GM21529 (cell line): ENCODE results near the gene USP7.
A peak's percentile ranks its signal among the peaks of the same experiment; 100 is the strongest.

Experiments
- ATAC-seq: cut with Tn5 transposase; IDR thresholded peaks from one replicate; pipeline ENCODE4 v1.9.1; 2021; ENCODE audit not compliant: unreplicated experiment

The USP7 gene

GRCh38 chr16:8904018-8904430 lies 59.7 kb downstream of the USP7 start:
- ATAC-seq, result no peak

DNA sequence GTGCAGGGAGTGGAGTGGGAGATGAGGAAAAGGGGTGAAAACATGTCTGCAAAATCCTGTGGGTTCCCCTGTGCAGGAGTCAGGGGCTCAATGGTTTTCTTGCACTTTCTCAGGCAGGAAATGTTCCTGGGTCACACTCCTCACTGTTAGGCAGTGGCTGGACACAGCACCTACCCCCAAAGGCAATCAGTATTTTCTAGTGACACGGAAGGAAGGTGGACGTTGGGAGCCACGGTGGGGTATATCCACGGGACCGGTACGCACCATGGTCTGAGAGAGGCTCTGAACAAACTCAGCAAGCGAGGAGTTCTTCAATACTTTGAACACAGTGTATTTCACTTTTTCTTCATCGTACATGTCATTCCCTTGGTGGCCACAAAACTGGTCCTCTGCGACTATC lies 60.7 kb downstream of the USP7 start:
- ATAC-seq, result no peak

- no peak for ATAC-seq
These were observed 62.3 kb downstream of the USP7 start for GRCh38 chr16:8901320-8901861.

DNA sequence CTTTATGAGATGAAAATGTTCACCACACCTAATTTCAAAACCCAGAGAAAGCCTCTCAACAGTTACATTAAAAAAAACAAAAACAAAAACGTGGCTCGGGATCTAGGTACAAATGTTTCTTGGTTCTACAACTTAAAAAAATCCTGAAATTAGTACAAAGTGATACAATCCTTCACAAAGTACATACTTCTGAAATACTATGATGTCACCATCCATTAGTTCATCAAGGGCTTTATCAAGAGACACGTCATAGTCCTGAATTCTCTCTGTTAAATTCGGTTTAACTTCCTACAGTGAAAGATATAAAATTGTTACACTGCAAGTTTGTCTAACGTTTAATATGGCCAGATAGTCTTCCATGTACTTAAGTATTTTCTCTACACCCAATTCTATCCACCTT lies 63.4 kb downstream of the USP7 start:
- ATAC-seq, result no peak

DNA sequence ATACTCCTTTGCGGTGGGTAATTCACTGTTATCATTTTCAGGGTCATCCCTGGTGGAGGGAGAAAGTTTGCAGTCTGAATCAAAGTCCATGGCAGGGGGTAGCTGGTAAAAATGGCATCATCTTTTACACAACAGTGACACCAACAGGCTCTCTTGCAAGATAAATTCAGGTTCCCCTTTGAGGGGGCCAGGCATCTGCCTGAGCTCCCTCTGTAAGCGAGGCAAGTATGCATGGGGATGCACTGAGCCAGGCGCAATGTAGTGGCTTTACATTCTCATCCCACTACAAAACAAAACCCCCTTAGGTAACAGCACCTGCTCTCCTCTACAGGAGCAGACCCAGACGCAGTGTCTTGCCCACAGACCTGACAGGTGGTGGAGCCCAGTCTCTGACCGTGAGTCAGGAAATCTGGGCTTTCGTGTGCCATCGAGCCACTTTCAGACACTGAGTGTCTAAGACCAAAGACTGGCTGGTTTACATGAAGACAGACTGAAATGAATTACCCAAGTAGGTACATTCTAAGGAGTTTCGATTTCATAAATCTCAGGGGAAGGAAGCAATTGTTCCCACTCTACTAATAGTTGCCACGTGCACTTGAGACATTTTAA lies 63.9 kb downstream of the USP7 start:
- ATAC-seq, result no peak

DNA sequence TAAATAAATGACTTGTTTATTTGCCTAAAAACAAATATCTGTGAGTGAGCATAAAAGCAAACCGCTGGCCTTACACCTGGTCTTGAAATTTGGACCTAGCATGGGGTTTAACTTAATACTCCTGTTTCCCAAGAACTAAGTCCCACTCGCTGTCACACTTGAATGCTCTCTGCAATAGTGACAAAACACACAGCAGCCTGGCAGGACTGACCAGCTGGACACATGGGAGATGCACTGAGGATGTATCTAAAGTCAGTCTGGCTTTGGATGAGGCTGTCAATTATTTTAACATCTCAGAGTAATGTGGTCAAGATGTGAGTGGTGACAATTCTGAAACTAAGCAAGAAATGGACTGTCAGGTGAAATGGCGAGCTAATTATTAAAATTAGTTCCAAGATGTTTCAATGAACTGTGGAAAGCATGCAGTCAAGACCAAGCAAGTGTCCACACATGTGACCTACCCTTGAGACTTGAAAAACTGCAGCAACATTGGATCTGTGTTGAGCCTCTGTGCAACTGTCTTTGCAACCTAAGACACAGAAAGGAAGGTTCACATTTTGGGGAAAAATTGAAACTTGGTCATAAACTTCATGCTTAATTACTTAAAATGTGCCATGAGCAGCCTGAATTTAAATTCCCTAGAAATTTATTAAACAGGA lies 64.9 kb downstream of the USP7 start:
- ATAC-seq, result no peak

DNA sequence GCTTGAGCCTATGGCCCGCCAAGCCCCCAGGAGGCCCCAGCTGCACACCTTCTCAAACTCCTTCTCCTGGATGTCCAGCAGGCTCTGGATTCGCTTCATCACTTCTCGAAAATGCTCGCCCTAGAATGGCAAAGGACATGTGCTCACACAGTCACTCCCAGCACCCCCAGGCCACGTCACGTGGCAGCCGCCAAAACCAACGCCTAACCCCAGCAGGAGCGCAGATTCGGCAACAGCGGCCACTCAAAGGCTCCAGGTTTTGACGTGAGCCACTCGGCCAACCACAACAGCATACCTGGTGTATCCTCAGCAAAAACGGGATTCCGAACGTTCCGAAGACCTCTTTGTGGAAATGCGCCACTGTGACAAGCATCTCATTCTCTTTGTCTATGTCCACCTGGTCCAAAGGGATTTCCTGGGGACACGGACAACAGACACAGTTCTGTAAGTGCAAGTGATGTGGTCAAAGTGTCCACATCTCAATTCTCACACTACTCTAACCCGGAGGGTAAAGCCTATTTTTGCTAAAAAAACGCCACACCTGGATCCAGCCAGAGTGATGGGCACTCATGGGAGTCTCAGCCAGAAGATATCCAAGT lies 68.9 kb downstream of the USP7 start:
- no peak for ATAC-seq

- no peak for ATAC-seq
These were observed 69.6 kb downstream of the USP7 start for GRCh38 chr16:8893976-8894690.

GRCh38 chr16:8893426-8893825 lies 70.3 kb downstream of the USP7 start:
- ATAC-seq, result no peak

DNA sequence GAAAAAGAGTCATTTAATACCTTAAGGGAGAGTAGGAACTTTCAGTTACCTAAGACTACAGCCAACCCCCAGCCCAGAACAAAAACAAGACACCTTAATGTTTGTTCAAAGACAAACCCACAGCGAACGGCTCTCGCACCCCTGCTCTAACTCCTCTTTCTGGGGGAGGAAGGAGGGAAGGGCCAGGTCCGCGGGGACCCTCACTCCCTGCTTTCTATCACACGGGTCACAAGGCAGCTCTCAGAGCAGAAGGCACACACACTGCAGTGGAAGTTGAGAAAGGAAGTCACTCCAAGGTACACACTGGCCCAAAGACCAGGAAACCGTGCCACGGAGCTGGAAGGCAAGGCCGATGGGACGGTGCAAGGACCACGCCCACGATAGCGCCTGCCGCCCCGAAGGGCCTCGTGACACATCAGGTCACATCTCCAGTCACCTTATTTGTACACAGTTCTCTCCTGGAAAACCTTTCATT lies 71.6 kb downstream of the USP7 start:
- ATAC-seq, result peak; percentile 25

- ATAC-seq, result no peak
These were observed 73.2 kb downstream of the USP7 start for GRCh38 chr16:8890549-8890921.

DNA sequence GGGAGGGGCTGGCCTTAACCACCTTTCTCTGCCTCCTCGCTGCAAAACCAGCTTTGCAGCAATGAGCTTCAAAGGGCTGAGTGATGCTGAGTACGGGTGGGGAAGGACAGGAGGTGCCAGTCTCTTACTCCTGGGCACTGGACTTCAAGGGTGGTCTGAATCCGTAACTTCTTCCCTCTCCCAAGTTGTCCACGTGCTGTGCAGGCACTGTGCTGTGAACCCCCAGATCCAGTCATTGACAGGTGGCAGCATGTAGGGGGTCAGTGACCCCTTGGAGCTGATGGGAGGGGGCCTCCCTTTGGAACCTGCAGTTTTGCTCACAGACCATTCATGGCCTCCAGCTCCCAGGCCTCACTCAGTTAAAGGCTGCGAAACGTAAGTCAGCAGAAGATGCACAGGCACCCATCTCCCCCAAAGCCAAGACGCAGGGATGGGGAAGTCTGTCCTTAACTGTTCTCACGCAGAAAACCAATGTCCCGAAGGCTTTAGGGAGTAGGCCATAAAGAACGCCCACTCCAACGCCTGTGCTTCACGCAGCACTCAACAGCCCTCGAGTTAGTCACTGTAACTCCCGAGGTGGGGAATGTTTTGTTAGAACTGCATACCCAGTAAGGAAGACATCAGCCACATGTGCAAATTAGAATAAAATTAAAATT lies 73.7 kb downstream of the USP7 start:
- ATAC-seq, result no peak

- no peak for ATAC-seq
These were observed 74.5 kb downstream of the USP7 start for GRCh38 chr16:8888951-8889892.

- no peak for ATAC-seq
These were observed 75.7 kb downstream of the USP7 start for GRCh38 chr16:8887952-8888560.

DNA sequence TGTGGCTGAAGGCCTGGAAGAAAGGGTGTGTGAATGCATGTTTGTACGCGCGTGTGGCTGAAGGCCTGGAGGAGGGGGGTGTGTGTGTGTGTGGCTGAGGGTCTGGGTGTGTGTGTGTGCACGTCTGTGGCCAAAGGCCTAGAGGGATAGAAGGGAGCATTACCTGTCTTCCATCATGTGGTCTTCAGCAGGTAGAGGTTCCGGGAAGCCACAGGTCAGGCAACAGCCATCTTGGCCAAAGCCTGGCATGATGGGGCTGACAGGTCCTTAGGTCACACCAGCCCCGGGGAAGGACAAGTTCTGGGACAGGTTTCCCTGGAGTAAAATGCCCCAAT lies 76.3 kb downstream of the USP7 start:
- no peak for ATAC-seq

DNA sequence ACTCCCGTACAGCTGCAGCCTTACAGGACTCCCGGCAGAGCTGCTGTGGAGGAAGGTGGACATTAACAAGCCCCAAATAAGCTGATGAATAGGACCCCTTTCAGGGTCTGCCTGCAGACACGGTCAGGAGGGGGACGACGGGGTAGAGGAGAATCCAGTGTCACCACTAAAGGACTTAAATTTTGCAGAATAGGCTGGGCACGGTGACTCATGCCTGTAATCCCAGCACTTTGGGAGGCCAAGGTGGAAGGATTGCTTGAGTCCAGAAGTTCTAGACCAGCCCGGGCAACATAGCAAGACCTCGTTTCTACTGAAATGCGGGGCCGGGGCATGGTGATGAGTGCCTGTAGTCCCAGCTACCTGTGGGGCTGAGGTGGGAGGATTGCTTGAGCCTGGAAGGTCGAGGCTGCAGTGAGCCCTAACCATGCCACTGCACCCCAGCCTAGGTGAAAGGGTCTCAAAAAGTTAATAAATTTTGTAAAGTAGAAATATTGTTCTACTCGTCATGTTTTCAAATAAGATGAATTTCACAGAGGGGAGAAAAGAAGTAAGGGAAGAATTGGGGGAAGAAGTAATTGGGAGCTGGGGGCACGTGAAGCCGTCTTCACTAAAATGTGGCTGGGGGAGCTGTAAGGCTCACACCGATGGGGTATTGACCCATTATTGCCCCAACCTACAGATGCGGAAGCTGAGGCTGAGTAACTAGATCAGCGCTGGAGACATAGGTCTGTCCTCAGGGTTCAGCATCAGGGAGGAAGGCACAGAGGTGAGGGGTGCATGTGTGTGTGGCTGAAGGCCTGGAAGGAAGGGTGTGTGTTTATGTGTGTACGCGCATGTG lies 76.9 kb downstream of the USP7 start:
- no peak for ATAC-seq

- ATAC-seq, result no peak
These were observed 77.8 kb downstream of the USP7 start for GRCh38 chr16:8885674-8886592.
